ENCODE results near the gene RBM20. TPM values are rescaled to one million over a fixed set of nuclear protein-coding genes. Genes with fewer than 3 reads are reported as not detected.

RBM20 gene
- total and polyA plus RNA-seq, 10 of the 15 experiments (the other 5 are each of a cell fraction or from before 2014, with no cell fraction given) = 0.04 to 0.26 (median 0.15) TPM

- Histone ChIP-seq H3K36me3 (ENCODE audit: control insufficient read depth in 2 of 2, insufficient read depth in 2 of 2, low read length in 1 of 2) (no peaks in the 10 kb centered on the region), H3K9me3 (replicated peaks; ENCODE audit: control insufficient read depth, insufficient read depth, low read length) (no peaks in the 10 kb centered on the region), H3K4me1 (ENCODE audit: control insufficient read depth, insufficient read depth, low read length) (no peaks in the 10 kb centered on the region), H3K27ac (ENCODE audit: control insufficient read depth, insufficient read depth) (no peak overlapping the region), H2AFZ (ENCODE audit: control insufficient read depth, low read depth, low read length) (no peak overlapping the region), H4K20me1 (ENCODE audit: control insufficient read depth, insufficient read depth) (no peaks in the 10 kb centered on the region), H3K4me2 (ENCODE audit: control insufficient read depth, insufficient read depth) (no peak overlapping the region), H3K4me3 (no peak overlapping the region), H3K79me2 (ENCODE audit: control insufficient read depth, insufficient read depth, low read length) (no peaks in the 10 kb centered on the region), H3K27me3 (replicated peaks in 1 of 2; ENCODE audit: control insufficient read depth in 2 of 2, insufficient read depth in 2 of 2, low read length in 1 of 2) (no peaks in the 10 kb centered on the region), H3K9ac (ENCODE audit: control insufficient read depth, insufficient read depth, low read length) (no peak overlapping the region)
- 70% methylated on average over 7 of the region's 7 CpGs for WGBS (ENCODE audit: insufficient coverage, insufficient replicate concordance, low lambda C conversion rate, missing lambda C conversion rate)
- POLR2A ChIA-PET = no interaction called here
- SMC1A ChIA-PET (ENCODE audit: uncharacterized antibody, unreplicated experiment) = interaction anchor here (0.6 to 12.9 kb wide), 2 partner anchors 12 to 92 kb away, joined by 3 to 327 read pairs; no protein-coding TSS in a partner anchor
- TF ChIP-seq EGR1 (IDR thresholded peaks at IDR 0.05; ENCODE audit: borderline replicate concordance in 1 of 2, low read depth in 2 of 2, low read length in 2 of 2) (peak in 1 of 2 experiments; percentile 53; a peak in 1 of 3 replicates), MEF2B (IDR thresholded peaks at IDR 0.05; ENCODE audit: partially characterized antibody, poor library complexity, severe bottlenecking) (no peak)
- no peak for DNase-seq (ENCODE audit: low read depth, low spot score)
- CTCF ChIA-PET = interaction anchor here (0.6 kb wide), 1 partner anchor 125 kb away, joined by 3 read pairs; no protein-coding TSS in a partner anchor
- ATAC-seq = no peak
- no TSS peak for BruUV-seq (replicated peaks)
- in situ Hi-C loops (cut with MboI) (no loop called here), intact Hi-C loops (cut with micrococcal nuclease; ENCODE audit: unreplicated experiment) (no loop called here)
- RAD21 ChIA-PET (ENCODE audit: unreplicated experiment) = interaction anchor here (1.3 kb wide), 1 partner anchor 37 kb away, joined by 3 read pairs; no protein-coding TSS in a partner anchor
- FAIRE-seq = no peak
Measured at GRCh38 chr10:110783509-110784107, 139.5 kb downstream of the RBM20 start.

GRCh38 chr10:110784198-110784597 is 140.1 kb downstream of the RBM20 start:
- in situ Hi-C loops (cut with MboI) (no loop called here), intact Hi-C loops (cut with micrococcal nuclease; ENCODE audit: unreplicated experiment) (no loop called here)
- Histone ChIP-seq H3K4me1 (ENCODE audit: control insufficient read depth, insufficient read depth, low read length) (no peaks in the 10 kb centered on the region), H3K36me3 (ENCODE audit: control insufficient read depth in 2 of 2, insufficient read depth in 2 of 2, low read length in 1 of 2) (no peaks in the 10 kb centered on the region), H3K27me3 (replicated peaks in 1 of 2; ENCODE audit: control insufficient read depth in 2 of 2, insufficient read depth in 2 of 2, low read length in 1 of 2) (no peaks in the 10 kb centered on the region), H2AFZ (ENCODE audit: control insufficient read depth, low read depth, low read length) (no peak overlapping the region), H3K4me2 (ENCODE audit: control insufficient read depth, insufficient read depth) (no peak overlapping the region), H4K20me1 (ENCODE audit: control insufficient read depth, insufficient read depth) (no peaks in the 10 kb centered on the region), H3K79me2 (ENCODE audit: control insufficient read depth, insufficient read depth, low read length) (no peaks in the 10 kb centered on the region), H3K4me3 (no peak overlapping the region), H3K9ac (ENCODE audit: control insufficient read depth, insufficient read depth, low read length) (no peak overlapping the region), H3K9me3 (replicated peaks; ENCODE audit: control insufficient read depth, insufficient read depth, low read length) (no peaks in the 10 kb centered on the region), H3K27ac (ENCODE audit: control insufficient read depth, insufficient read depth) (no peak overlapping the region)
- WGBS (ENCODE audit: insufficient coverage, insufficient replicate concordance, low lambda C conversion rate, missing lambda C conversion rate) = 87% methylated on average over 6 of the region's 6 CpGs
- no peak for TF ChIP-seq E2F8 (IDR thresholded peaks at IDR 0.05; ENCODE audit: low read depth, partially characterized antibody)
- TF ChIP-seq PAX8 (IDR thresholded peaks at IDR 0.05) = no peak
- no peak for TF ChIP-seq NBN (IDR thresholded peaks at IDR 0.05)
- TF ChIP-seq HCFC1 (IDR thresholded peaks at IDR 0.05; ENCODE audit: low read length) = no peak
- no peak for TF ChIP-seq SKIL (IDR thresholded peaks at IDR 0.05; ENCODE audit: low read depth, poor library complexity, severe bottlenecking)
- no peak for TF ChIP-seq RCOR1 (conservative IDR thresholded peaks at IDR 0.05; ENCODE audit: low read depth, low read length)
- no peak for TF ChIP-seq MYC (IDR thresholded peaks at IDR 0.05; ENCODE audit: insufficient read depth, insufficient read length, insufficient replicate concordance, low read length, severe bottlenecking)
- BruUV-seq (replicated peaks) = no TSS peak
- ATAC-seq = no peak
- ChIA-PET RAD21 (ENCODE audit: unreplicated experiment) (interaction anchor here (1.3 kb wide), 1 partner anchor 38 kb away, joined by 3 read pairs; no protein-coding TSS in a partner anchor), SMC1A (ENCODE audit: uncharacterized antibody, unreplicated experiment) (no interaction called here), CTCF (no interaction called here), POLR2A (no interaction called here)
- no peak for DNase-seq (ENCODE audit: low read depth, low spot score)
- FAIRE-seq = no peak

Measured in GM12878 (cell line).